H4 (cell line): ENCODE measurements around the gene TREM1. TPM values are rescaled to one million over a fixed set of nuclear protein-coding genes. Genes with fewer than 3 reads are reported as not detected.
A peak's percentile ranks its signal among the peaks of the same experiment; 100 is the strongest.

ENCODE experiments used
- DNase-seq: peaks from one replicate; pipeline ENCODE4 v3.0.0-alpha.2; 2015; ENCODE audit warnings: low spot score
- total RNA-seq: library from RNA; depleted of rRNA; stranded (reverse); fragments of >200 nt; shearing (Covaris generic); gene quantifications from 2 replicates; pipeline ENCODE4 v1.2.3, GENCODE V29; 2014; rRNA removed

Gene TREM1
- 0.52 TPM in 1 of 2 replicates, not detected in the other for total RNA-seq

DNA sequence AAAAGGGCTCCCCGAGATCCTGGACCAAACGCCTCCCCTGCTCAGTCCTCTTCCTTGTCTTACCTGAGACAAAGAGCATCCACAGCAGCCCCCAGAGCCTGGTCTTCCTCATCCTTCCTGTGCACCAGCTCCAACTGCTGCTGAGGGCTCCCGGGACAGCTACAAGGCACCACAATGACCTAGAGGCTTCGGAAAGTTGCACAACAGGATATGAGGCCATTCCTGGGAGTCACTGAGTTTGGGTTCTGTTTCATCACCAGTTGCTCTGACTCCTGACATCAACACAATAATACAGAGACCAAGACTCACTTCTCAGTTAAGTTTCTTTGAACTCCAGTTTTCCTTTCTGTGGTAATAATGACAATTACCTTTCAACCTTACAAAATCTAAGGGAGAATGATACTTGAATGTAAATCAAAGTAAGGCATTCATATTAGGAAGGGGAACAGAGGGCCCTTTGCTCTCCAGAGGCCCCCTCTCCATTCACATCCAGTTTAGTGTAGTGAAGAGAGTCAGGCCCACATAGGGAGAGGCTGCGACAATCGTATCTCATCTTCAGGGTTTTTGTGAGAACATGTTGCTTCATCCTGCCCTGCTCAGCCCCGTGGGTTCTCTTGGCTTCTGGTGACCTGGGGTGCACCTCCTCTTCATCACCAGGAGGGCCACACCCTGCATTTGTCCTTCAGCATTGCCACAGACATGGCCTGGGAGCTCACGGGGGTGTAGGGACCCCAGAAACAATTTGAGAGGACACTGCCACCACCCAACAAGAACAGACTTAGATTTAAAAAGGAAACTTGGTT lies at the start of gene TREM1:
TREM1 (minus strand) TSS at position 139 of the 803 bp plus-strand sequence; CDS start at position 112, 27 bp downstream.
- DNase-seq, result peak; percentile 72

DNA sequence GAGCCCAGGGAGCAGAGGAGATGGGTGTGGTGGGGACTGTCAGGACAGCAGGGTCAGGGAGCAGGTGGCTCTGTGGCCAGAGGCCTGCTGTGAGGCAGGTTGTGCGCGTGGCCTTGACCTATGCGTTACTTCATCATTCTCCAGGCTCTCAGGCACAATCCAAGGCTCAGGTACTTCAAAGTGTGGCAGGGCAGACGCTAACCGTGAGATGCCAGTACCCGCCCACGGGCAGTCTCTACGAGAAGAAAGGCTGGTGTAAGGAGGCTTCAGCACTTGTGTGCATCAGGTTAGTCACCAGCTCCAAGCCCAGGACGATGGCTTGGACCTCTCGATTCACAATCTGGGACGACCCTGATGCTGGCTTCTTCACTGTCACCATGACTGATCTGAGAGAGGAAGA lies 49.5 kb upstream of the TREM1 start:
- no peak for DNase-seq

DNA sequence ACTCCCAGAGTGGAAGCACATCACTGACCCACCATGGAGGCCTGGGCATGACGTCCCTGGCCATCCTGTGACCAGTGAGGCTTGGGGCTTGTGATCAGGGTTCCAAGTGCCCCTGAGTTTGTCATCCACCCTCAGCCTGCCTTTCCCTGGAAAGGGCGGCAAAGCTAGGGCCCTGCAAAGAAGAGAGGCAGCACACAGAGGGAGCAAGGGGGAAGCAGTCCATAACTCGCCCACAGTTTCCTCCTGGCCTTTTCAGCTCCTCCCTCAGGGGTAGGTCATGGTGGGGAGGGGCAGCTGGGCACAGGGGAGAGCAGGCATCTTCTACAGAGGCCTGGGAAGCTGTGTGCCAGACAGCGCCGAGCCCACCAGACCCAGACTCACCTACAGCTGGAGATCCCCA lies 48.8 kb upstream of the TREM1 start, which contains the start of gene NCR2:
NCR2 (plus strand) TSS at position 313 of the 400 bp plus-strand sequence. CDS start 269 bp downstream, outside the sequence.
- DNase-seq, result no peak

DNA sequence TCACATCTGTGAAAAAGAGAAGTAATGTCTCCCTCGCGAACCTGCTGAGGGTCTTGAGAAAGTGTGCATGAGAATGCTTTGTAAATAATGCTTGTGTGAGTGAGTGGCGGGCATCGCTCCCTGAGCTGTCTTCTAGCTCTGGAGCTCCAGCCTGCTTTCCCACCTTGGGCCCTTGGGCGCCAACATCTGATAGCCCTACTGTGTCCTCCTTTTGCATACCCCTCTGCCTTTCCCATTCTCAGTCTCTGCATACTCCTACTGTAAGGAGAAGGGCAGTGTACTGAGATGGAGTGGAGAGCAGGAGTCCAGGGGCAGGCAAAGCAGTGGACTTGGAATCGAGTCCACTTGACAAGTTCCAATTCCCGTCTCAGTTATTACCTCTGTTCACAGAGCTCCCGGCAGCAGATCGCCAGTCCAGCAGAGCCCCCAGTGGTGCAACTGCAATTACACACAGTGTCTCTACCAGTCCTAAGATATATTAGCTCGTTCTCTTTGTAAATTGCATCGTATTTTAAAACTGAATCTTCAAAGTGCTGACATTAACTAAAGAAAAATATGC lies 48.1 kb upstream of the TREM1 start:
- DNase-seq, result no peak

DNA sequence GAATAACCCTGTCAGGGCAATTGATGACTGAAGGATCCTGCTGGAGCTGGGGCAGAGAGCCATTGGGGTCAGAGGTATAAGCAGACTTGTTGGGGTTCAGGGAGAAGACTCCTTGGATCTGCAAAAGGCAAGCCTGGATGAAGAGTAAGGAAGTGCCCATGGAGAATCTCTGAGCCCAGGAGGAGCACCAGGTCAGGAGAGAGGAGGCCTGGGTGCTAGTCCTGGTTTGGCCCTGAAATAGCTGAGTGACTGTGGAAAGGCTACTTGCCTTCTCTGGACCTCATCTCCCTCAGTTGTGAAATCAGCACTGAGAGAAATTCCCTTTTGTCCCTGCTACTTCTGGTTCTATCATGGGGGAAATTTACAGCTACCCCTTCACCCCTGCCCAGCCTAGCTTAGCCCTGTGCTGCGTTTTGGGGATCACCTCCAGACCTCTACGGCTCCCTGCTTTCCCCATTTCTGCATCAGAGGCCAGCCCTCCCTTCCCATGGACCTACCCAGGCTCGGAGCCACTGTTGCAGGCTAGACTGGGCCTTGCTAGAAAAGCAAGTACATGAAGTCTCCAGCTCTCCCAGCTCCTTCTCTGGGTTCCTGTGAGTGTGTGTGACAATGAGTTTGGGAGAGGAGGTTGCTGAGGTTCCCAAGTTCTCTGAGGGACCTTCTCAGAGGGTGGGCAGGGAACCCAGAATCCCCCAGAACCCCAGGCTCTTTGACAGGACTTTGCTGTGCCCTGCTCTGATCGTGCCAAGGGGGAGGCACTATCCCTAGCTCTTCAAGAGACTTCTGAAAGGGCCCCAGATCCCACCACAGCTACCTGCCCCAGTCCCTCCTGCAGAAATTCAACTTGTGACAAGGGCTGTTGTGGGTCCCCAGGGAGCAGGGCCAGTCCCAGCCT lies 46.6 kb upstream of the TREM1 start:
- no peak for DNase-seq

DNA sequence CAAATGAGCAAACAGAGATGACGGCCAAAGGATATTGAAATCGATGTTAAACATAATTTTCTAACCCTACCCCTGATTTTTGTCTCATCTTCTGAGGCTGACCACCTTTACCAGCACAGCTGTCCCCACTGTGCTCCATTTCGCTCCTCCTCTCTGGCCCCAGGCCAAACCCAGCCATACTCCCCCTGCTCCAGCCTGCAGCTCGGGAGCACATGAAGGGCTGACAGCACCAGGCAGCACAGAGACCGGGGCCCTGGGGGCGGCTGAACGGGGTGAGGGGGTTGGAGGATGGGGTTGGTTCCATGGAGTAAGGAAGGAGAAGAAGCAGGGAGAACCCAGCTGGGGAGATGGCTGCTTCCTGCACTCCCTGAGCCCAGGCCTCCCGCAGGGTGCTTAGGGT lies 45.8 kb upstream of the TREM1 start:
- no peak for DNase-seq

DNA sequence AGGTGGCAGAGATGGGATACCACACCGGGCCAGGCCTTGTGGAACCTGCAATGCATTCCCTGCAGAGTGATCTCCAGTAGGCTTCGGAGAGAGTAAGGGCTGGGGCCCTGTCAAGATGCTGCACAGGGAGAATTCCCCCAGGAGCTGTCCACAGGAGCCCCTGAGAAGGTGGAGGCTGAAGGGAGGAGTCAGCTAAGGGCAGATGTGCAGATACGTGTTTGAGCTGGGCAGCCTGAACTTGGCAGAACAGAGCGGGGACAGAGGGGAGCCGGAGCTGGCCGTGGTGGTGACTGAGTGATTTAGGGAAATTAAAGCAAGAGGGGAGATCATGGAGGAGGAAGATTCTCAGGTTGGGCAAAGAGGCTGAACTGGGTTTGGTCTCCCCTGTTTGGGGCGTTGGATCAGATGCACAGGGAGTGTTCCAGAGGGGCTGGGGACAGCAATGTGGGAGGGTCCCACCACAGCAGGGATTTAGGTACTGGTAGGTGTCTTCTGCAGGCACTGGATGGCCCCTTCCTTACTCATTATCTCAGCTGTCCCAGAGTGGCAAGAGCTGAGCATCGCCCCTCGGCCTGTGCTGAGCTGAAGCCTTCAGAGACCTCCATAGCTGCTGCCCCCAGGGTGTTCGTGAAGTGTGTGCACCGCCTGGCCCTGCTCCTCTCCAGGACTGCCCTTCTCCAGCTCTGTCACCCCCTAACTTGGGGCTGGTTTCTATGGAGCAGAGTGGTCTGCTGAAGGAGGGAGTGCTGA lies 45.1 kb upstream of the TREM1 start:
- no peak for DNase-seq

DNA sequence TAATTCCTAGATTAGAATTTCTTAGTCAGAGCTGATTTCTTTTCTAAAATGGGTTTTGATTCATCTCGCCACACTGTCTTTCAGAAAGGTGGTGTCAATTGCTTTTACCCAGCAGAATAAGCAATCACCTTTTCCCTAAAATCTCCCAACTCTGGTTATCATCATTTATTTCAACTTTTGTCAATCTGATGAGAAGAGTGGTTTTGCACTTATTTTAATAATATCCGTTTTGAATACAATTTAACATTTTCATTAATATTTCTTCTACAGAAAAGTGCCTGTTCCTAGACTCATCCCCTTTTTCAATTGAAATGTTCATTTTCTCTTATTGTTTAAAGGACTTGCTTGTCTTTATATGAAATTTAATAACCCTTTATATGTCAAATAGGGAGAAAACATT lies 40.7 kb upstream of the TREM1 start:
- DNase-seq, result no peak

DNA sequence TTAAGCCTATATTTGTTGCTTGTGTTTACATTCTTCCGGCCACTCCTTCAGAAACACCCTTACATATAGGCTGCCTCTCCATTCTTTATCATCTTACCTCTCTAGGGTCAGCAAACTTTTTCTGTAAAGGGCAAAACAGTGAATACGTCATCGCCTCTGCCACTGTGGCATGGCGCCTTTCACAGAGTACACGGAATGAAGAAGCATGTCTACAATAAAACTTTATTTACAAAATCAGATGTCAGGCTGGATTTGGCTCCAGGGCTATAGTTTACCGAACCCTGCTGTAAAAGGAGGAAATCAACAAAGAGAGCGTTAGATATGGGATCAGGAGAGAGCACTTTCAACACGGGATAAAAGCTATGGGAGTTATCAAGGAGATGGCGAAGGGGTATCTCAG lies 39.6 kb upstream of the TREM1 start:
- DNase-seq, result no peak

DNA sequence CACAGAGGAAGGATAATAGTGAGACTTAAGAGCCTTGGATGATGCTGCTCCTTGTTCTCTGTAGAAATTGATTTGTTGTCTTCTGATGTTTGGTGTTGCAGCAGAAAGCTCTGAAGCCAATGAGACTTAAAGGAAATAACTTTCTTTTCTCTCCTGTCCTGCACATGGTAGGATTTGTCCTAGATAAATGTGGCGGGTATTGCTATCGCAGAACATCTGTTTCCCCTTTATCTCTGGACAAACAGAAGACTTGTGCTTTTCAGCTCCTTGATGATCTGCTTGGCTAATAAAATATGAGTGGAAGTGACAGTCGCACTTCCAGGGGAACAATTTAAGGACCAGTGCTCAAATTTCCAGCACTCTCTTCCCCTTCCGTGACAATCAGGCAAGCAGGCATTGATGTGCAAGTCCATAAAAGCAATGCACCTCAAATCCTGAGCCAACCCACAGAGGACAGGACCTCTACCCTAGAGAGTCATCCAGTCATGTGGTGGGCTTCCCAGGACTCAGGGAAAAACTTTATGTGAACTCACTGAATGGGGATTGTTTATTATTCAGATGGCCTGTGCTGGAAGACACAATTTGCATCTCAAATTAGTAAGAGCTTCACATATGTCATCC lies 39.1 kb upstream of the TREM1 start:
- no peak for DNase-seq

DNA sequence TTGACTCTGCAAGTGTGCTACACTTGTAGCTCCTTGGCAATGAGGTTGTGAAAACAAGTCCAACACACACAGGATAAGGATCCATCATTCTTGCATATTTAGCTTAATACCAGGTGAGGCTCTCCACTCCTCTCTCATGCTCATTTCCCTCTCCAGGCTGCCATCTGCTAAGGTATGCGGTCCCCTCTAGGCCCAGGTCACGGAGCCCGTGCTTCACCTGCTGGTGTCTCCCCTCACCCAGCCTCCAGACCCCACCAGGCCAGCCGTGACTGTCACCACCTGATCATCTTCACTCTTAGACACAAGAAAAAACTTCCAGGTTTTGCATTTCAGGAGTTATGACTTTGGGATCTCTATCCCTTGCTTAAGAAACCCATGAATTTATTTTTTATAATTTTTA lies 34.7 kb upstream of the TREM1 start:
- DNase-seq, result no peak

DNA sequence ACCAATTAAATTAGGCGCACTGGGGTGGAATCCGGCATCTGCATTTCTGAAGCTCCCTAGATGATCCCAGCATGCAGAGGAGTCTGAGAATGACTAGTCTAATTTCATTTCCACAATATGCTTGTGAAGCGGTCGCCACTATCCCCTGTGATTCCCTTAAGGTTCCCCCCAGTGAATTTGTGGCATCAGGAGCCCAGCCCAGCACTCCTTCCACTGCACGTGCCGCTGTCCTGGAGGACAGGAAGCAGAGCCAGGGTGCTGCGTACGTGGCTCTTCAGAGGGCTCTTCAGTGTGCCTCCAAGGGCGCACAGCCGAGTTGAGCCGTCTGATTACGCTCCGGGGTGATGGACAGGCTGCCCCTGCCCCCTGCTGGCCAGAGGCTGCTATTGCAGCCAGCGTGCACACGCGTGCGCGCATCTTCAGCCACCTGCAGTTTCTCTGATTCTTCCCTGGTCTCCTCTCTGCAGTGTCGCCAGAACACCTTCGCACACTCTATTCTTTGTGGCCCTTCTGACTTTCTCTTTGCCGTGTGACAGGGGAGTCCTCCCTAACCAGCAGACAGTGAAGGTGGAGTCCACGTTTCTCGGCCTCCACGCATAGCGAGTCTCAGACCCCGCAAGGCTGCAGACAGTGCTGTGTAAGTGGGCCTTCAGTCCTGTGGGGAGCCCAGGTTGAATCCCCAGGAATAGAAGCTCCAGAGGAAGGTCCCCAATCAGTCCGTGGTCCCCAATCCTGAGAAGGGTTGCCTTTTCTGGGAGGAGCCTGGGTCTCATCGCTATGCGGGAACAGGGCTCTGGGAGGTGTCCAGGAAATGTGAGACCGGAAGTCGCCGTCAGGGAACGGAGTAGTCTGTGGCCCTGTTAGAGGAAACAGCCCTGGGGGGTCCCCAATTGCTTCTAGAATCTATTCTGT lies 32.4 kb upstream of the TREM1 start:
- DNase-seq, result peak; percentile 90

DNA sequence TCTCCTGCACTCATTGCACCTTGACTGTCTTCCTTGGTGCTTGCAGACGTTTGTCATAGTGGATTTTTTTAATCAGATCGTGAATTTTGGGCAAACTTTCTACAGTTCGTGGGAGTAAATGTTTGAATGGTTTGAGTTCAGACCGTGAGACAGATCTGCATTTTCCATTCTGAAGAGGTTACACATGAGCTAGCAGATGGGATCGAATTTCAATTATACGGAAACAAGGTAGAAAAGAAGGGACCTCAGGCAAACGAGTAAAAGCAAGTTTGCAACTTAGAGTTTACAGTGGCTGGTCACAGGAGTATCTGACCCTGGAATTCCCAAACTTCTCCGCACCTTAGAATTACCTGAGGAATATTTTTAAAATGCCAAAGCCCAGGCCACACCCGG lies 31.8 kb upstream of the TREM1 start:
- no peak for DNase-seq

DNA sequence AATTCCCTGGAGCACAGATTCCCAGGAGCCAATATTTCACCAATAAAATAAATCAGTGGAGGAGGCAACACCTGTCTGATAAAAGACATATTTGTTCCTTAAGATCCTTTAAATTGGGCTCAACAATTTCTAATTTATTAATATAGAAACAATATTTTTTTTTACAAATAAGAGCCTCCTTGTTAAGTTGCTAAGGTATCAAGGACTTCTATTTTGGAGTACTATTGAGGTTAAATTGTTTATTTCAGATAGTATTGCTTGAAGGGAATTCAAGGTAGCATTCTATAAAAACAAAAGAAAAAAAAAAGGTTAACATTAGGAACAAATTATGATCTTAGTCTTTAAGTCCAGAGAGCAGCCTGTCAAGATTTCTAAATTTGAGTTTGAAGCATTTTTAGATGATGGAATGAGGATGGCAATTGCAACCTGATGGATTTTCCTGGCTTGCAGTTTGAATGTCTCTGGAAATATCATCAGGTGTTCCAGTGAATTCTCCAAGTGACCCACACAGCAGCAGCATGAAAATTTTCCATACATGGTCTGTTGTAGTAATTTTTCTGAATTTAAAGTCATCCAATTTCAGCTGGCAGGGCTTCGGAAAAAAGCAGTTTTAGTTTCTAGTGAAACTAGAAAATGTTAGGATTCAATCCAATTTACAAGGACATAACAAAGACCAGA lies 29.6 kb upstream of the TREM1 start:
- DNase-seq, result no peak

DNA sequence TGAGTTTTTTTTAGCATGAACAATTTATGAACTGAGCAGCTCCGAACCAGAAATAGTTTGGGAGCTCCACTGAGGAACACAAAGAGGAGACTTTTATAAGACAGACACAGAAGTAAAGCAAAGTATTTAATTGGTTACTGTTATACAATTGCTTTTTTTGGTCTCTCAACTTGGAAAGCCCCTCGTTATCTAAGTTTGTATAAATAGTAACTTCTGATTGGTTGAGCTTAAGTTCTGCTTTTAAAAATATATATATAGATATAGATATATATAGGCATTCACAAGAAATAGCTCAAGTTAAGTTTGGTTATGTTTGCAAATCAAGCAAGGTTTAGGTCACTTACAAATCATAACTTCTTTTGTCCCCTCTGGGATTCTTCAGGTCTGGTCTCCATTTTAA lies 28.7 kb upstream of the TREM1 start:
- DNase-seq, result no peak

DNA sequence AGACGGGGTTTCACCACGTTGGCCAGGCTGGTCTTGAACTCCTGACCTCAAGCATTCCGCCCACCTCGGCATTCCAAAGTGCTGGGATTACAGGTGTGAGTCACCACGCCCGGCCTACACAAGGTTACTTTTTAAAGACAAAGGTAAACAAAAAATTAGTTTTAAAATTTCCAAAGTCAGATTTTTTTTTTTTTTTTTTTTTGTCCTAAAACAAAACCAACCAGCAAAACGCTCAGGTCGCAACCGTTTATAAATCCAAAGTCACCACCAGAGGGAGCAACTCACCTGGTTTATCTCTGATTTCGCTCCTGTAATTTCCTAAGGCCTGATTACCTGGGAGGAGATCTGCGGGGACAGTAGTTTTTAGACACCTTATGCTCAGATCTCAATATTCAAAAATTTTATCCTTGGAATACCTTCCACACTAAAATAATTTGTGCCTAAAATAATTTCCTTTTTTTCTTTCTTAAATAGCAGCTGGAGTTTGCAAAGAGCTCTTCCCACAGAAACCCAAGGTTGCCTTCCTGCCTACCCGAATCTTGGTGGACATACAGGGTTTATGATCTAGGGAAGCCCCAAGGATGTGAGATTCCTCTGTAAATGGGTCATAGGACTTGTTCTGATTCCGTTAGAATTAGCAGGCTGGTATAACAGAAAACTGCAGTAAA lies 19.8 kb upstream of the TREM1 start:
- peak; percentile 58 for DNase-seq

DNA sequence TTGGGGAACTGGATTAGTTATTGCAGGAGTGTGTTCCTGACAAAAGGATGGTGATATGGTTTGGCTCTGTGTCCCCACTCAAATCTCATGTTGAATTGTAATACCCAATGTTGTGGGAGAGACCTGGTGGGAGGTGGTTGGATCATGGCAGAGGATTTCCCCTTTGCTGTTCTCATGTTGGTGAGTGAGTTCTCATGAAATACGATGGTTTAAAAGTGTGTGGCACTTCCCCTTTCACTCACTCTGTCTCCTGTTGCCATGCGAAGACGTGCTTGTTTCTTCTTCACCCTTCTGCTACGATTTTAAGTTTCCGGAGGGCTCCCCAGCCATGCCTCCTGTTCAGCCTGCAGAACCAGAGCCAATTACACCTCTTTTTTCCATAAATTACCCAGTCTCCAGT lies 16.2 kb upstream of the TREM1 start:
- DNase-seq, result no peak

DNA sequence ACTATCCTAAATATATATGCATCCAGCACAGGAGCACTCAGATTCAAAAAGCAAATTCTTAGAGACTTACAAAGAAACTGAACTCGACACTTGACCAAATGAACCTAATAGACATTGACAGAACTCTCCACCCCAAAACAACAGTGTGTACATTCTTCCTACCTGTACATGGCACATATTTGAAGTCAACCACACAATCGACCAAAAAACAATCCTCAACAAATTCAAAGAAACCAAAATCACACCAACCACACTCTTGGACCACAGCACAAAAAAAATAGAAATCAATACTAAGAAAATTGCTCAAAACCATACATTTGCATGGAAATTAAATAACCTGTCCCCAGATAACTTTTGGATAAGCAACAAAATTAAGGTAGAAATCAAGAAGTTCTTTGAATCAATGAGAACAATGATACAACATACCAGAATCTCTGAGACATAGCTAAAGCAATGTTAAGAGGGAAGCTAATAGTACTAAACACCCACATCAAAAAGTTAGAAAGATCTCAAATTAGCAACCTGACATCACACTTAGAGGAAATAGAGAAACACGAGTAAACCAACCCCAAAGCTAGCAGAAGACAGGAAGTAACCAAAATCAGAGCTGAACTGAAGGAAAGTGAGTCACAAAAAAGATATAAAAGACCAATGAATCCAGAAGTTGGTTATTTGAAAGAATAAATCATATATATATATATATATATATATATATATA lies 12.5 kb upstream of the TREM1 start:
- no peak for DNase-seq
